HEK293 (cell line): ENCODE measurements around the gene MAPRE3.
A peak's percentile ranks its signal among the peaks of the same experiment; 100 is the strongest.

ENCODE experiments used
- CTCF ChIA-PET: fragments of 350-600 bp; formaldehyde crosslinking; extraction: SDS; loops from one replicate; lab custom pipeline; 2021; ENCODE audit warnings: antibody characterized with exemption; lab: Yijun Ruan, JAX
- POLR2A ChIA-PET: fragments of 300-600 bp; formaldehyde crosslinking; extraction: SDS; loops from one replicate; lab custom pipeline; 2020; ENCODE audit warnings: antibody characterized with exemption, inconsistent platforms; lab: Yijun Ruan, JAX
- H3K27ac ChIP-seq: fragments of 200-500 bp; sonication (Bioruptor generic); 2 replicates; pipeline ENCODE4 v1.5.1; 2014; ENCODE audit warnings: low read depth, low read length, control low read depth, inconsistent platforms; ENCODE audit errors: extremely low read depth
- H3K36me3 ChIP-seq, 2 experiments: fragments of 200-500 bp in 1 of 2; sonication (Bioruptor generic) in 1 of 2; 1 replicate in 1 of 2; 2 replicates in 1 of 2; pipeline ENCODE4 v1.5.1; 2014 to 2017; ENCODE audit warnings: inconsistent platforms in 2 of 2, low read length in 2 of 2; ENCODE audit not compliant: control insufficient read depth in 2 of 2, insufficient read depth in 1 of 2
- H3K4me1 ChIP-seq: fragments of 200-500 bp; sonication (Bioruptor generic); 2 replicates; pipeline ENCODE4 v1.5.1; 2014; ENCODE audit warnings: mild to moderate bottlenecking, low read length, inconsistent platforms; ENCODE audit not compliant: control insufficient read depth, insufficient read depth
- H3K4me3 ChIP-seq: 2 replicates; pipeline ENCODE4 v1.5.1; 2011; ENCODE audit warnings: low read depth, mild to moderate bottlenecking, control low read depth, low read length, moderate library complexity
- H3K9me3 ChIP-seq: fragments of 200-500 bp; sonication (Bioruptor generic); 2 replicates; pipeline ENCODE4 v1.5.1; 2014; ENCODE audit warnings: low read depth, low read length, inconsistent platforms; ENCODE audit not compliant: control insufficient read depth, insufficient read depth
- EGR2 ChIP-seq: fragments of 450-650 bp; formaldehyde crosslinking; IDR thresholded peaks from 2 replicates; pipeline ENCODE4 v1.5.1; 2016; ENCODE audit warnings: low read depth, missing biosample characterization, missing genetic modification characterization
- FEZF1 ChIP-seq: fragments of 450-650 bp; formaldehyde crosslinking; IDR thresholded peaks from 2 replicates; pipeline ENCODE4 v1.5.1; 2016; ENCODE audit warnings: missing biosample characterization, missing genetic modification characterization
- GFI1B ChIP-seq: fragments of 450-650 bp; formaldehyde crosslinking; IDR thresholded peaks from 2 replicates; pipeline ENCODE4 v1.5.1; 2016; ENCODE audit warnings: missing biosample characterization, missing genetic modification characterization
- KLF17 ChIP-seq: fragments of 450-650 bp; formaldehyde crosslinking; IDR thresholded peaks from 2 replicates; pipeline ENCODE4 v1.5.1; 2016; ENCODE audit warnings: missing biosample characterization, missing genetic modification characterization
- WT1 ChIP-seq: fragments of 450-650 bp; formaldehyde crosslinking; IDR thresholded peaks from 2 replicates; pipeline ENCODE4 v1.5.1; 2016; ENCODE audit warnings: missing biosample characterization, missing genetic modification characterization
- ZBTB10 ChIP-seq: fragments of 450-650 bp; formaldehyde crosslinking; IDR thresholded peaks from 2 replicates; pipeline ENCODE4 v1.5.1; 2016; ENCODE audit warnings: missing biosample characterization, missing genetic modification characterization
- ZIC2 ChIP-seq: fragments of 450-650 bp; formaldehyde crosslinking; IDR thresholded peaks from 2 replicates; pipeline ENCODE4 v1.5.1; 2016; ENCODE audit warnings: missing biosample characterization, missing genetic modification characterization
- ZNF37A ChIP-seq: fragments of 450-650 bp; IDR thresholded peaks from 2 replicates; pipeline ENCODE4 v1.5.1; 2018; ENCODE audit warnings: missing biosample characterization, missing genetic modification characterization
- ZNF391 ChIP-seq: fragments of 450-650 bp; formaldehyde crosslinking; IDR thresholded peaks from 2 replicates; pipeline ENCODE4 v1.5.1; 2016; ENCODE audit warnings: low read depth, missing biosample characterization, missing genetic modification characterization, borderline replicate concordance
- ZNF398 ChIP-seq: fragments of 450-650 bp; formaldehyde crosslinking; IDR thresholded peaks from 2 replicates; pipeline ENCODE4 v1.5.1; 2017; ENCODE audit warnings: missing biosample characterization, missing genetic modification characterization
- ZNF514 ChIP-seq: fragments of 450-650 bp; formaldehyde crosslinking; IDR thresholded peaks from 2 replicates; pipeline ENCODE4 v1.5.1; 2016; ENCODE audit warnings: missing biosample characterization, missing genetic modification characterization
- ZNF549 ChIP-seq: fragments of 450-650 bp; IDR thresholded peaks from 2 replicates; pipeline ENCODE4 v1.5.1; 2018; ENCODE audit warnings: missing biosample characterization, missing genetic modification characterization, mild to moderate bottlenecking, inconsistent platforms, moderate library complexity
- ZNF555 ChIP-seq: fragments of 450-650 bp; formaldehyde crosslinking; conservative IDR thresholded peaks from 2 replicates; pipeline ENCODE4 v1.5.1; 2017; ENCODE audit warnings: missing biosample characterization, mild to moderate bottlenecking, missing genetic modification characterization, inconsistent platforms
- ZNF629 ChIP-seq: fragments of 450-650 bp; formaldehyde crosslinking; IDR thresholded peaks from 2 replicates; pipeline ENCODE4 v1.5.1; 2017; ENCODE audit warnings: missing biosample characterization, missing genetic modification characterization
- ZNF664 ChIP-seq: fragments of 450-650 bp; formaldehyde crosslinking; IDR thresholded peaks from 2 replicates; pipeline ENCODE4 v1.5.1; 2016; ENCODE audit warnings: missing biosample characterization, missing genetic modification characterization
- ZSCAN23 ChIP-seq: fragments of 450-650 bp; formaldehyde crosslinking; IDR thresholded peaks from 2 replicates; pipeline ENCODE4 v1.5.1; 2016; ENCODE audit warnings: missing biosample characterization, missing genetic modification characterization
- TF ChIP-seq, protein P1 (sequence below): fragments of 450-650 bp; formaldehyde crosslinking; IDR thresholded peaks from 2 replicates; pipeline ENCODE4 v1.5.1; 2016; ENCODE audit warnings: missing biosample characterization, missing genetic modification characterization
- TF ChIP-seq, protein P2 (sequence below): fragments of 450-650 bp; formaldehyde crosslinking; IDR thresholded peaks from 2 replicates; pipeline ENCODE4 v1.5.1; 2017; ENCODE audit warnings: missing biosample characterization, missing genetic modification characterization
- TF ChIP-seq, protein P3 (sequence below): fragments of 450-650 bp; formaldehyde crosslinking; IDR thresholded peaks from 2 replicates; pipeline ENCODE4 v1.5.0; 2017; ENCODE audit warnings: missing biosample characterization, missing genetic modification characterization, borderline replicate concordance

The MAPRE3 gene

DNA sequence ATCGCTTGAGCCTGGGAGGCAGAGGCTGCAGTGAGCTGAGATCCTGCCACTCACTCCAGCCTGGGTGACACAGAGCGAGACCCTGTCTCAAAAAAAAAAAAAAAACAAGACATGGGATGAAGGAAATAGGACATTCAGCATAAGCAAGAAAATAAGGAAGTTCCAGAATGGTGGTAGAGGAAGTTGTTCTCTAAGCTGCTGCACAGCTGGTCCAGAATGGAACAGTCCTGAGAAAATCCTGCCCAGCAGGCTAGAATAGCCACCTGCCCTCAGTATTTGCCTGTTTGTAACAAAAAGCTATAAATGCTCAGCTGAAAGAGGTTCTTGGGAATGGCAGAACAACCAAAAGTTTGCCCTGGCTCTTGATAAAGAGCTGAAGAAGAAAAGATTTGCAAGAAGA lies 11.1 kb upstream of the MAPRE3 start (continued):
- TF ChIP-seq ZNF398: no peak

DNA sequence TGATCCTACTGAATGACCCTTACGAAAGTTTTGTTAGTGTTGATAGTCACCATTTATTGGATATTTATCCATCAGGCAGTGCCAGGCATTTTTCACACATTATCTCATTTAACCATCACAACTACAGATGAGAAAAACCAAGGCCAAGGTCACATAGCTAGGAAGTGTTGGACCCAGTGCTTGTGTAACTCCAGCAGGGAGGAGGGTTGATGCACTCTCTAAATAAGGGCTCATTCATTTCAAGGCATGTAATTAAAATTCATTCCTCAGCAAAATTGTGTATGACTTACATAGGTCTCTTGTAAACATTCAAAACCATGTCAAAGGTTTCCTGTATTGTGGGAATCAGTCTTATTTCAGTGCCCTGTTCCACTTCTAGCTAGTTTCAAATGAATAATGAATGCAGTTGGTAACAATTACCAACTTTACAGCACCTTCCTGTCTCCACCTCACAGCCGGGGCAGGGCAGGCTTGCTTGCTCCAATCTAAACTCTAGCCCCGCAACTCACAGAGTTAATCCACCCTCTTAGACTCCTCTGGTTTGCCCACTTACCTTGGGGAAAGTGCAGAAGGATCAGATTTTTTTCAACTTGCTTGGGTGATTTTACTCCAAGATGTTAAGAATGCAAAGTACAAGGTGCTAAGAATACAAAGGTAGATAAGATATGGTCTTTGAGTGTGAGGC lies 5.8 kb upstream of the MAPRE3 start:
- CTCF ChIA-PET: interaction anchor here (0.8 to 12.8 kb wide), 6 partner anchors 10 to 119 kb away, joined by 3 to 307 read pairs (median 4); no protein-coding TSS in a partner anchor

GRCh38 chr2:26968001-26968400 lies 2.4 kb upstream of the MAPRE3 start:
- ChIA-PET POLR2A (interaction anchor here (0.6 kb wide), 1 partner anchor 284 kb away, joined by 3 read pairs; no protein-coding TSS in a partner anchor), CTCF (interaction anchor here (0.5 to 12.8 kb wide), 7 partner anchors 8 to 122 kb away, joined by 3 to 307 read pairs (median 4); no protein-coding TSS in a partner anchor)
- no peaks in the 10 kb centered on the region for H3K36me3 ChIP-seq
- H3K4me1 ChIP-seq: peaks cover 8% of the 10 kb centered on the region; the same call in 1 of the 2 replicates
- no peak overlapping the region for H3K4me3 ChIP-seq
- no peak overlapping the region for H3K27ac ChIP-seq
- no peaks in the 10 kb centered on the region for H3K9me3 ChIP-seq
- TF ChIP-seq WT1 (tag by site-specific recombination): no peak
- TF ChIP-seq ZBTB10 (tag by site-specific recombination): no peak
- no peak for TF ChIP-seq ZNF391 (tag by site-specific recombination)
- TF ChIP-seq, protein P1, sequence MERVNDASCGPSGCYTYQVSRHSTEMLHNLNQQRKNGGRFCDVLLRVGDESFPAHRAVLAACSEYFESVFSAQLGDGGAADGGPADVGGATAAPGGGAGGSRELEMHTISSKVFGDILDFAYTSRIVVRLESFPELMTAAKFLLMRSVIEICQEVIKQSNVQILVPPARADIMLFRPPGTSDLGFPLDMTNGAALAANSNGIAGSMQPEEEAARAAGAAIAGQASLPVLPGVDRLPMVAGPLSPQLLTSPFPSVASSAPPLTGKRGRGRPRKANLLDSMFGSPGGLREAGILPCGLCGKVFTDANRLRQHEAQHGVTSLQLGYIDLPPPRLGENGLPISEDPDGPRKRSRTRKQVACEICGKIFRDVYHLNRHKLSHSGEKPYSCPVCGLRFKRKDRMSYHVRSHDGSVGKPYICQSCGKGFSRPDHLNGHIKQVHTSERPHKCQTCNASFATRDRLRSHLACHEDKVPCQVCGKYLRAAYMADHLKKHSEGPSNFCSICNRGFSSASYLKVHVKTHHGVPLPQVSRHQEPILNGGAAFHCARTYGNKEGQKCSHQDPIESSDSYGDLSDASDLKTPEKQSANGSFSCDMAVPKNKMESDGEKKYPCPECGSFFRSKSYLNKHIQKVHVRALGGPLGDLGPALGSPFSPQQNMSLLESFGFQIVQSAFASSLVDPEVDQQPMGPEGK (tag by site-specific recombination): no peak
- TF ChIP-seq FEZF1 (tag by site-specific recombination): no peak
- no peak for TF ChIP-seq ZNF549 (tag by site-specific recombination)
- TF ChIP-seq, protein P2, sequence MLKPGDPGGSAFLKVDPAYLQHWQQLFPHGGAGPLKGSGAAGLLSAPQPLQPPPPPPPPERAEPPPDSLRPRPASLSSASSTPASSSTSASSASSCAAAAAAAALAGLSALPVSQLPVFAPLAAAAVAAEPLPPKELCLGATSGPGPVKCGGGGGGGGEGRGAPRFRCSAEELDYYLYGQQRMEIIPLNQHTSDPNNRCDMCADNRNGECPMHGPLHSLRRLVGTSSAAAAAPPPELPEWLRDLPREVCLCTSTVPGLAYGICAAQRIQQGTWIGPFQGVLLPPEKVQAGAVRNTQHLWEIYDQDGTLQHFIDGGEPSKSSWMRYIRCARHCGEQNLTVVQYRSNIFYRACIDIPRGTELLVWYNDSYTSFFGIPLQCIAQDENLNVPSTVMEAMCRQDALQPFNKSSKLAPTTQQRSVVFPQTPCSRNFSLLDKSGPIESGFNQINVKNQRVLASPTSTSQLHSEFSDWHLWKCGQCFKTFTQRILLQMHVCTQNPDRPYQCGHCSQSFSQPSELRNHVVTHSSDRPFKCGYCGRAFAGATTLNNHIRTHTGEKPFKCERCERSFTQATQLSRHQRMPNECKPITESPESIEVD: no peak
- TF ChIP-seq ZNF514 (tag by site-specific recombination): no peak
- no peak for TF ChIP-seq ZSCAN23 (tag by site-specific recombination)
- TF ChIP-seq, protein P3, sequence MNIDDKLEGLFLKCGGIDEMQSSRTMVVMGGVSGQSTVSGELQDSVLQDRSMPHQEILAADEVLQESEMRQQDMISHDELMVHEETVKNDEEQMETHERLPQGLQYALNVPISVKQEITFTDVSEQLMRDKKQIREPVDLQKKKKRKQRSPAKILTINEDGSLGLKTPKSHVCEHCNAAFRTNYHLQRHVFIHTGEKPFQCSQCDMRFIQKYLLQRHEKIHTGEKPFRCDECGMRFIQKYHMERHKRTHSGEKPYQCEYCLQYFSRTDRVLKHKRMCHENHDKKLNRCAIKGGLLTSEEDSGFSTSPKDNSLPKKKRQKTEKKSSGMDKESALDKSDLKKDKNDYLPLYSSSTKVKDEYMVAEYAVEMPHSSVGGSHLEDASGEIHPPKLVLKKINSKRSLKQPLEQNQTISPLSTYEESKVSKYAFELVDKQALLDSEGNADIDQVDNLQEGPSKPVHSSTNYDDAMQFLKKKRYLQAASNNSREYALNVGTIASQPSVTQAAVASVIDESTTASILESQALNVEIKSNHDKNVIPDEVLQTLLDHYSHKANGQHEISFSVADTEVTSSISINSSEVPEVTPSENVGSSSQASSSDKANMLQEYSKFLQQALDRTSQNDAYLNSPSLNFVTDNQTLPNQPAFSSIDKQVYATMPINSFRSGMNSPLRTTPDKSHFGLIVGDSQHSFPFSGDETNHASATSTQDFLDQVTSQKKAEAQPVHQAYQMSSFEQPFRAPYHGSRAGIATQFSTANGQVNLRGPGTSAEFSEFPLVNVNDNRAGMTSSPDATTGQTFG: no peak
- TF ChIP-seq ZIC2 (tag by site-specific recombination): no peak
- no peak for TF ChIP-seq ZNF37A
- no peak for TF ChIP-seq GFI1B (tag by site-specific recombination)
- no peak for TF ChIP-seq EGR2
- TF ChIP-seq ZNF555 (tag by site-specific recombination): no peak
- no peak for TF ChIP-seq ZNF629 (tag by site-specific recombination)

More for the DNA sequence above, 5.8 kb upstream of the MAPRE3 start:
- Histone ChIP-seq H3K27ac (no peak overlapping the region), H3K4me1 (no peaks in the 10 kb centered on the region), H3K9me3 (no peaks in the 10 kb centered on the region), H3K4me3 (no peak overlapping the region), H3K36me3 (no peaks in the 10 kb centered on the region)
- TF ChIP-seq KLF17 (tag by site-specific recombination) (no peak), ZNF664 (peak; percentile 88)
- POLR2A ChIA-PET: no interaction called here
